Activated CD4-positive, alpha-beta T cell treated with anti-CD3 and anti-CD28 coated beads, Interleukin-2, Interleukin-4, amounts not matched to agents 100 ng/mL and 50 ng/mL, durations not matched to agents 16 hours and 8 hours (primary cell): ENCODE results near the gene AHNAK2.

Experiments
- DNase-seq: peaks from one replicate; pipeline ENCODE4 v3.0.0-alpha.2; 2020; ENCODE audit warnings: low spot score

AHNAK2 gene

GRCh38 chr14:104972301-104973134 lies 5.7 kb downstream of the AHNAK2 start:
- DNase-seq = no peak

GRCh38 chr14:104971447-104972240 lies 6.5 kb downstream of the AHNAK2 start:
- DNase-seq = no peak

GRCh38 chr14:104970231-104971068 lies 7.7 kb downstream of the AHNAK2 start:
- DNase-seq = no peak

GRCh38 chr14:104969741-104970230 lies 8.4 kb downstream of the AHNAK2 start:
- DNase-seq = no peak

- no peak for DNase-seq
Measured at GRCh38 chr14:104968541-104969401, 9.4 kb downstream of the AHNAK2 start.

GRCh38 chr14:104968153-104968527 lies 10.0 kb downstream of the AHNAK2 start:
- no peak for DNase-seq

- no peak for DNase-seq
Measured at GRCh38 chr14:104967386-104968152, 10.6 kb downstream of the AHNAK2 start.

GRCh38 chr14:104966981-104967385 lies 11.2 kb downstream of the AHNAK2 start:
- no peak for DNase-seq

- DNase-seq = no peak
Measured at GRCh38 chr14:104966261-104966865, 11.8 kb downstream of the AHNAK2 start.

- DNase-seq = no peak
Measured at GRCh38 chr14:104965561-104966231, 12.5 kb downstream of the AHNAK2 start.

GRCh38 chr14:104964546-104964945 lies 13.6 kb downstream of the AHNAK2 start:
- DNase-seq = no peak

GRCh38 chr14:104957146-104958113 lies 20.7 kb downstream of the AHNAK2 start:
- no peak for DNase-seq

- no peak for DNase-seq
Measured at GRCh38 chr14:104956290-104956890, 21.8 kb downstream of the AHNAK2 start.

- no peak for DNase-seq
Measured at GRCh38 chr14:104955396-104955770, 22.8 kb downstream of the AHNAK2 start.

GRCh38 chr14:104954746-104955395 lies 23.3 kb downstream of the AHNAK2 start:
- DNase-seq = no peak

- DNase-seq = no peak
Measured at GRCh38 chr14:104953896-104954656, 24.1 kb downstream of the AHNAK2 start.

GRCh38 chr14:104953097-104953496 lies 25.1 kb downstream of the AHNAK2 start:
- DNase-seq = no peak
